ENCODE data around the gene GULP1. TPM values are rescaled to one million over a fixed set of nuclear protein-coding genes. Genes with fewer than 3 reads are reported as not detected.

GULP1 gene
- total and polyA plus RNA-seq, 2 experiments from 2014 or later, result 94.6 to 181 TPM

DNA sequence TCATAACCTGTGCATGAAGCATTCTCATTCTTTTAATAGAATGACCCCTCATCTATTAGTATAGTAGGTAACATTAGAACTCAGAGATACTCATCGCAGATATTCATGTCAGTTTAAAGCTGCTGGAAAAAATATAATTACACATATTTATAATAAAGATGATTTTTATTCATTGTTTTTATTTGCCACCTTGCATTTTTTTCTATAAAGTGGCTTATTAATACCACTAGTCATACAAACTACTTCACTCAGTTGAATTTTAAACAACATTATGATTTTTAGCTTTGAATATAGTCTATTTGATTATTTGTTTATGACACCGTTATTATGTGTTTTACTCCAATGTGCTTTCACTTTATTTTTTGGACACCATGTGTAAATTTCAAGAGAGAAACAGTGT is 23.9 kb upstream of the GULP1 start:
- Histone ChIP-seq H4K20me1 (replicated peaks; ENCODE audit: insufficient read depth) (no peaks in the 10 kb centered on the region), H3K4me2 (no peak overlapping the region), H3K9me2 (ENCODE audit: insufficient read depth) (no peaks in the 10 kb centered on the region), H3K4me3 (no peak overlapping the region), H3K27me3 (ENCODE audit: insufficient read depth) (no peaks in the 10 kb centered on the region), H3K27ac (ENCODE audit: low read depth) (no peak overlapping the region), H3K79me2 (replicated peaks; ENCODE audit: insufficient read depth) (no peaks in the 10 kb centered on the region), H3K36me3 (ENCODE audit: insufficient read depth) (no peaks in the 10 kb centered on the region), H3K4me1 (ENCODE audit: insufficient read depth) (no peaks in the 10 kb centered on the region; the same call in 1 of the 2 replicates), H3F3A (replicated peaks; ENCODE audit: low read depth) (no peaks in the 10 kb centered on the region), H2AFZ (no peak overlapping the region)
- H3K9me3 Mint-ChIP-seq, result peaks cover 4% of the 10 kb centered on the region; the same call in 2 of the 3 replicates
- H3K4me1 Mint-ChIP-seq, result peaks cover 4% of the 10 kb centered on the region
- ATAC-seq, result no peak
- DNase-seq (ENCODE audit: low spot score), result no peak
- TF ChIP-seq ZNF114 (CRISPR knock-in tag; IDR thresholded peaks at IDR 0.05) (no peak), ZNF331 (CRISPR knock-in tag; IDR thresholded peaks at IDR 0.05; ENCODE audit: low read depth) (no peak), NANOG (IDR thresholded peaks at IDR 0.05; ENCODE audit: borderline replicate concordance) (no peak), JUNB (IDR thresholded peaks at IDR 0.05; ENCODE audit: unreplicated experiment) (no peak), STAT1 (IDR thresholded peaks at IDR 0.05; ENCODE audit: unreplicated experiment) (no peak), POLR2AphosphoS5 (IDR thresholded peaks at IDR 0.05; ENCODE audit: low read depth) (no peak), EZH2 (IDR thresholded peaks at IDR 0.05; ENCODE audit: low read depth, unreplicated experiment) (no peak), CREB1 (CRISPR knock-in tag; IDR thresholded peaks at IDR 0.05; ENCODE audit: low read depth) (no peak), EZH2phosphoT487 (IDR thresholded peaks at IDR 0.05; ENCODE audit: unreplicated experiment) (no peak)
- TF ChIP-seq, protein P1, sequence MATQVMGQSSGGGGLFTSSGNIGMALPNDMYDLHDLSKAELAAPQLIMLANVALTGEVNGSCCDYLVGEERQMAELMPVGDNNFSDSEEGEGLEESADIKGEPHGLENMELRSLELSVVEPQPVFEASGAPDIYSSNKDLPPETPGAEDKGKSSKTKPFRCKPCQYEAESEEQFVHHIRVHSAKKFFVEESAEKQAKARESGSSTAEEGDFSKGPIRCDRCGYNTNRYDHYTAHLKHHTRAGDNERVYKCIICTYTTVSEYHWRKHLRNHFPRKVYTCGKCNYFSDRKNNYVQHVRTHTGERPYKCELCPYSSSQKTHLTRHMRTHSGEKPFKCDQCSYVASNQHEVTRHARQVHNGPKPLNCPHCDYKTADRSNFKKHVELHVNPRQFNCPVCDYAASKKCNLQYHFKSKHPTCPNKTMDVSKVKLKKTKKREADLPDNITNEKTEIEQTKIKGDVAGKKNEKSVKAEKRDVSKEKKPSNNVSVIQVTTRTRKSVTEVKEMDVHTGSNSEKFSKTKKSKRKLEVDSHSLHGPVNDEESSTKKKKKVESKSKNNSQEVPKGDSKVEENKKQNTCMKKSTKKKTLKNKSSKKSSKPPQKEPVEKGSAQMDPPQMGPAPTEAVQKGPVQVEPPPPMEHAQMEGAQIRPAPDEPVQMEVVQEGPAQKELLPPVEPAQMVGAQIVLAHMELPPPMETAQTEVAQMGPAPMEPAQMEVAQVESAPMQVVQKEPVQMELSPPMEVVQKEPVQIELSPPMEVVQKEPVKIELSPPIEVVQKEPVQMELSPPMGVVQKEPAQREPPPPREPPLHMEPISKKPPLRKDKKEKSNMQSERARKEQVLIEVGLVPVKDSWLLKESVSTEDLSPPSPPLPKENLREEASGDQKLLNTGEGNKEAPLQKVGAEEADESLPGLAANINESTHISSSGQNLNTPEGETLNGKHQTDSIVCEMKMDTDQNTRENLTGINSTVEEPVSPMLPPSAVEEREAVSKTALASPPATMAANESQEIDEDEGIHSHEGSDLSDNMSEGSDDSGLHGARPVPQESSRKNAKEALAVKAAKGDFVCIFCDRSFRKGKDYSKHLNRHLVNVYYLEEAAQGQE (IDR thresholded peaks at IDR 0.05; ENCODE audit: unreplicated experiment), result no peak
- TF ChIP-seq, protein P2, sequence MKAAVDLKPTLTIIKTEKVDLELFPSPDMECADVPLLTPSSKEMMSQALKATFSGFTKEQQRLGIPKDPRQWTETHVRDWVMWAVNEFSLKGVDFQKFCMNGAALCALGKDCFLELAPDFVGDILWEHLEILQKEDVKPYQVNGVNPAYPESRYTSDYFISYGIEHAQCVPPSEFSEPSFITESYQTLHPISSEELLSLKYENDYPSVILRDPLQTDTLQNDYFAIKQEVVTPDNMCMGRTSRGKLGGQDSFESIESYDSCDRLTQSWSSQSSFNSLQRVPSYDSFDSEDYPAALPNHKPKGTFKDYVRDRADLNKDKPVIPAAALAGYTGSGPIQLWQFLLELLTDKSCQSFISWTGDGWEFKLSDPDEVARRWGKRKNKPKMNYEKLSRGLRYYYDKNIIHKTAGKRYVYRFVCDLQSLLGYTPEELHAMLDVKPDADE (IDR thresholded peaks at IDR 0.05), result no peak
- H3K4me3 Mint-ChIP-seq, result no peak overlapping the region
- H3K27ac Mint-ChIP-seq, result no peak overlapping the region
- H3K27me3 Mint-ChIP-seq (ENCODE audit: insufficient read depth, low read depth, poor library complexity), result no peaks in the 10 kb centered on the region
- peaks cover 11% of the 10 kb centered on the region for H3K36me3 Mint-ChIP-seq (ENCODE audit: low read depth)

DNA sequence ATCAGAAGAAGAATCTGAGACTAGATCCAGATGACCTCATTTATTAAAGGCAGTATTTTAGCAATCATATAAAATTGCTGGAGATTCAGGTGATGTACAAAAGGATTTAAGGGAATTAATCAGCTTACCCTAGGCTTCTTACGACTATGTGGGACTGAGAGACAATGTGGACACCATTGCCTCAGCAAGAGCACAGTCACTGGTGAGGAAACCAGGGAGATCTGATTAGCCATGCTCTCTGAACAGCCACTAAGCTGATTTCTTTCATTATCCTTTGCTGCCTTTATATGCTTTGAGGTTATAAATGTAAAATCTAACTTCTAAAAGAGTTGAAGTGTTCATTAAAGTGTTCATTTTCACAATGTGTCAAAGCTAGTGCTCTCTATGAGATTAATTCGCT is 22.7 kb upstream of the GULP1 start:
- Mint-ChIP-seq H3K27ac (no peak overlapping the region), H3K4me3 (no peak overlapping the region), H3K36me3 (ENCODE audit: low read depth) (peaks cover 7% of the 10 kb centered on the region; the same call in 2 of the 3 replicates), H3K27me3 (ENCODE audit: insufficient read depth, low read depth, poor library complexity) (no peaks in the 10 kb centered on the region), H3K9me3 (peaks cover 4% of the 10 kb centered on the region; the same call in 2 of the 3 replicates), H3K4me1 (peaks cover 12% of the 10 kb centered on the region)
- Histone ChIP-seq H2AFZ (no peak overlapping the region; the same call in 1 of the 2 replicates), H4K20me1 (replicated peaks; ENCODE audit: insufficient read depth) (no peaks in the 10 kb centered on the region), H3K27ac (ENCODE audit: low read depth) (no peak overlapping the region), H3K4me3 (no peak overlapping the region), H3K9me2 (ENCODE audit: insufficient read depth) (no peaks in the 10 kb centered on the region), H3K27me3 (ENCODE audit: insufficient read depth) (no peaks in the 10 kb centered on the region), H3K36me3 (ENCODE audit: insufficient read depth) (no peaks in the 10 kb centered on the region), H3F3A (replicated peaks; ENCODE audit: low read depth) (no peaks in the 10 kb centered on the region), H3K4me2 (no peak overlapping the region), H3K4me1 (ENCODE audit: insufficient read depth) (peaks cover 9% of the 10 kb centered on the region), H3K79me2 (replicated peaks; ENCODE audit: insufficient read depth) (no peaks in the 10 kb centered on the region)
- DNase-seq (ENCODE audit: low spot score), result no peak
- no peak for ATAC-seq
- no peak for TF ChIP-seq EZH2phosphoT487 (IDR thresholded peaks at IDR 0.05; ENCODE audit: unreplicated experiment)
- TF ChIP-seq EZH2 (IDR thresholded peaks at IDR 0.05; ENCODE audit: low read depth, unreplicated experiment), result no peak
- TF ChIP-seq ZNF331 (CRISPR knock-in tag; IDR thresholded peaks at IDR 0.05; ENCODE audit: low read depth), result no peak
- TF ChIP-seq CREB1 (CRISPR knock-in tag; IDR thresholded peaks at IDR 0.05; ENCODE audit: low read depth), result no peak
- no peak for TF ChIP-seq ZNF114 (CRISPR knock-in tag; IDR thresholded peaks at IDR 0.05)
- no peak for TF ChIP-seq STAT1 (IDR thresholded peaks at IDR 0.05; ENCODE audit: unreplicated experiment)
- no peak for TF ChIP-seq NANOG (IDR thresholded peaks at IDR 0.05; ENCODE audit: borderline replicate concordance)
- TF ChIP-seq JUNB (IDR thresholded peaks at IDR 0.05; ENCODE audit: unreplicated experiment), result no peak
- TF ChIP-seq, protein P2 (IDR thresholded peaks at IDR 0.05), result no peak
- TF ChIP-seq, protein P1 (IDR thresholded peaks at IDR 0.05; ENCODE audit: unreplicated experiment), result no peak
- TF ChIP-seq, protein P3, sequence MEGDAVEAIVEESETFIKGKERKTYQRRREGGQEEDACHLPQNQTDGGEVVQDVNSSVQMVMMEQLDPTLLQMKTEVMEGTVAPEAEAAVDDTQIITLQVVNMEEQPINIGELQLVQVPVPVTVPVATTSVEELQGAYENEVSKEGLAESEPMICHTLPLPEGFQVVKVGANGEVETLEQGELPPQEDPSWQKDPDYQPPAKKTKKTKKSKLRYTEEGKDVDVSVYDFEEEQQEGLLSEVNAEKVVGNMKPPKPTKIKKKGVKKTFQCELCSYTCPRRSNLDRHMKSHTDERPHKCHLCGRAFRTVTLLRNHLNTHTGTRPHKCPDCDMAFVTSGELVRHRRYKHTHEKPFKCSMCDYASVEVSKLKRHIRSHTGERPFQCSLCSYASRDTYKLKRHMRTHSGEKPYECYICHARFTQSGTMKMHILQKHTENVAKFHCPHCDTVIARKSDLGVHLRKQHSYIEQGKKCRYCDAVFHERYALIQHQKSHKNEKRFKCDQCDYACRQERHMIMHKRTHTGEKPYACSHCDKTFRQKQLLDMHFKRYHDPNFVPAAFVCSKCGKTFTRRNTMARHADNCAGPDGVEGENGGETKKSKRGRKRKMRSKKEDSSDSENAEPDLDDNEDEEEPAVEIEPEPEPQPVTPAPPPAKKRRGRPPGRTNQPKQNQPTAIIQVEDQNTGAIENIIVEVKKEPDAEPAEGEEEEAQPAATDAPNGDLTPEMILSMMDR (conservative IDR thresholded peaks at IDR 0.05; ENCODE audit: low read depth in 2 of 2), result no peak

Measured in GM23338 (cell line).